Measurements from ENCODE around the gene PDZD4.

Gene PDZD4

DNA sequence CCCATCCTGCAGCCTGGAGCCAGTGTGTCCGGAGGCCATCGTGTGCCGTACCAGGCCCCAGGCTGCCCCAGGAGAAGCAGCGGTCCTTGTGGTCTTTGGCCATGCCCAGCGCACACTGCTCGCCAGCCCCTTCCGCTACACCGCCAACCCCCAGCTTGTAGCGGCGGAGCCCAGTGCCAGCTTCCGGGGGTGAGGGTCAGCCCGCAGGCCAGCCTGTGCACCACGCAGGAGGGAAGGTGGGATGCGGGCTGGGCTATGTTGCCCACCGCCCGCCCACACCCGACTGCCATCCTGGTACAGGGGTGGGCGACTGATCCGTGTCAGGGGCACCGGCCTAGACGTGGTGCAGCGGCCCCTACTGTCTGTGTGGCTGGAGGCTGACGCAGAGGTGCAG is 57.1 kb downstream of the PDZD4 start:
- no peak for DNase-seq (ENCODE audit: low read depth in 1 of 2, low spot score in 1 of 2)

DNA sequence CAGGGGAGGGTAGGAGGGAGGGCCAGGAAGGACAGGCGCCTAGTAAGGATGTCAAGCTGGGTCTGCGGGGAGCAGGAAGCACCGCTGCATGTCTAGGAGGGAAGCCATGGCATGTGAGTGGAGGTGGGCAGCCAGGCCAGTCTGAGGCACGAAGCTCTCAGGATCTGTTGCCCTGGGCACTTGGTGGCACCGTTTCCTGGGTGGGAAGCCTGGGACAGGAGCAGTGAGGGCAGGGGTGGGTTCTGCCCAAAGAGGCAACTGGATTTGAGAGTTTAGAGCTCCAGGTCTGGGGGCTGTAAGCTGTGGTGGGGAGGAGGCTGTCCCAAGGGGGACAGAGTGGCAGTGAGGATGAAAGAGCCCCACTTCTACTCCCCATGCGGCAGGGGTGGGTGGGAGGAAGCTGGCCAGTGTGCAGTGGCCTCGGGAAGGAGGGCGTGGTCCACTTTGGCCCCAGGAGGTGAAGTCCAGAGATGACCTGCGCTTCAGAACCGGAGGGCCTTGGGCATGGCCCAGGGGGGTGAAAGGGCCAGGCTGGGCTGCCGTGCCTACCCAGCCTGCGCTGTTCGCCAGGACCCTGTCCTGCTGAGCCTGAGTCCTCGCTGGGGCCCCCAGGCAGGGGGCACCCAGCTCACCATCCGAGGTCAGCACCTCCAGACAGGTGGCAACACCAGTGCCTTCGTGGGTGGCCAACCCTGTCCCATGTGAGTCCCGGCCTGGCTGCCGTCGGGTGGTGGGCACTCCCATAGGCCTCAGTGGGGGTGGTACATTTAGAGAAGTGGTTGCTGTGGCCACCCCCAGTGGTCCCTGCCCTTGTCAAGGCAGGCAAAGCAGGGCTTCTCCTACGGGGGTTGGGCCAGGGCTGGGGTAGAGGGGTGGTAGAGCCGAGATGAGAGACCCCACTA is 57.8 kb downstream of the PDZD4 start:
- no peak for DNase-seq (ENCODE audit: low read depth in 1 of 2, low spot score in 1 of 2)

DNA sequence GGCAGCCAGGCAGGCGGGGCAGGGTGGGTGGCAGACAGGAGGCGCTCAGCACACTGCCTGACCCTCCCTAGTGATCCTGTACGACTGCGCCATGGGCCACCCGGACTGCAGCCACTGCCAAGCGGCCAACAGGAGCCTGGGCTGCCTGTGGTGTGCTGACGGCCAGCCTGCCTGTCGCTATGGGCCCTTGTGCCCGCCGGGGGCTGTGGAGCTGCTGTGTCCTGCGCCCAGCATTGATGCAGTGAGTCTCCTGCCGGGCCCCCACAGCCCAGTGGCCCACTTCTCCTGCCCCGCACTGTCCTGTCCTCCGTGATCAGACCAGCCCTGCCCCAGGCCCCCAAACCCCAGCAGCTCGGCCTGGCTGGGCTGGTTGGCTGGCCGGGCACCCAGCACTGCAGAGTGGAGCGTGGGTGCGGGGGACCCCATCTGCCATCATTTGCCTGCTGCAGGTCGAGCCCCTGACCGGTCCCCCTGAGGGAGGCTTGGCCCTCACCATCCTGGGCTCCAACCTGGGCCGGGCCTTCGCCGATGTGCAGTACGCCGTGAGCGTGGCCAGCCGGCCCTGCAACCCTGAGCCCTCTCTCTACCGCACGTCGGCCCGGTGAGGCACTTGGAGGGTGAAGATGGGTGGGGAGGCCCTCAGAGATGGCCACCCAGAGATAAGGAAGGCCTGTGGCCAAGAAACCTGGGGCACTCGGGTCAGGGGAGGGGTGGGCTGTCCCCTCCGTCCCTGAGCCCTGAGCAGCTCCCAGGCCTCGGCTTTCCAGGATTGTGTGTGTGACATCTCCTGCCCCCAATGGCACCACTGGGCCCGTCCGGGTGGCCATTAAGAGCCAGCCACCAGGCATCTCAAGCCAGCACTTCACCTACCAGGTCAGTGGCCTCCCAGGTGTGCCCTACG is 58.7 kb downstream of the PDZD4 start:
- DNase-seq (ENCODE audit: low read depth in 1 of 2, low spot score in 1 of 2), result no peak

DNA sequence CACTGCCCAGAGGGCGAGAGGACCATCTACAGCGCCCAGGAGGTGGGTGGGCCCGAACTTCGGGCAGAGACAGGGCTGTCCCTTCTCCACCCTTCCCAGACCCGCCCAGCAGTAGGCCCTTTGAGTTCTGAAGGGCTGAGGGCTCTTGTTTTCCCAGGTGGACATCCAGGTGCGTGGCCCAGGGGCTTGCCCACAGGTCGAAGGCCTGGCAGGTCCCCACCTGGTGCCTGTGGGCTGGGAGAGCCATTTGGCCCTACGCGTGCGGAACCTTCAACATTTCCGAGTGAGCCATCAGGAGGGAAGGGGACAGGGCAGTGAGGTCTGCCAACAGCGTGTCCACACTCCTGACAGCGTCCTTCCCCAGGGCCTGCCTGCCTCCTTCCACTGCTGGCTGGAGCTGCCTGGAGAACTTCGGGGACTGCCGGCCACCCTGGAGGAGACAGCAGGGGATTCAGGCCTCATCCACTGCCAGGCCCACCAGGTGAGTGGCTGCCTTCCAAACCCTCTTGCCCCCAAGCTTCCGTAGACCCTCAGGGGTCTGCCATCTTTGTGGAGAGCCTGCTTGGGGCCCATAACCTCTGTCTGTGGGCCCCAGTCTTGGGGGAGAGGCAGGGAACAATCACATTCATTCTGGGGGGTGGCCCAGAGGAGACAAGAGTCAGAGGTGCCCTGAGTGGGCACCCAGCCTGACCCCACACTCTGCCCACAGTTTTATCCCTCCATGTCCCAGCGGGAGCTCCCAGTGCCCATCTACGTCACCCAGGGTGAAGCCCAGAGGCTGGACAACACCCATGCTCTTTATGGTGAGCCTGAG is 59.5 kb downstream of the PDZD4 start:
- DNase-seq (ENCODE audit: low read depth in 1 of 2, low spot score in 1 of 2), result no peak

DNA sequence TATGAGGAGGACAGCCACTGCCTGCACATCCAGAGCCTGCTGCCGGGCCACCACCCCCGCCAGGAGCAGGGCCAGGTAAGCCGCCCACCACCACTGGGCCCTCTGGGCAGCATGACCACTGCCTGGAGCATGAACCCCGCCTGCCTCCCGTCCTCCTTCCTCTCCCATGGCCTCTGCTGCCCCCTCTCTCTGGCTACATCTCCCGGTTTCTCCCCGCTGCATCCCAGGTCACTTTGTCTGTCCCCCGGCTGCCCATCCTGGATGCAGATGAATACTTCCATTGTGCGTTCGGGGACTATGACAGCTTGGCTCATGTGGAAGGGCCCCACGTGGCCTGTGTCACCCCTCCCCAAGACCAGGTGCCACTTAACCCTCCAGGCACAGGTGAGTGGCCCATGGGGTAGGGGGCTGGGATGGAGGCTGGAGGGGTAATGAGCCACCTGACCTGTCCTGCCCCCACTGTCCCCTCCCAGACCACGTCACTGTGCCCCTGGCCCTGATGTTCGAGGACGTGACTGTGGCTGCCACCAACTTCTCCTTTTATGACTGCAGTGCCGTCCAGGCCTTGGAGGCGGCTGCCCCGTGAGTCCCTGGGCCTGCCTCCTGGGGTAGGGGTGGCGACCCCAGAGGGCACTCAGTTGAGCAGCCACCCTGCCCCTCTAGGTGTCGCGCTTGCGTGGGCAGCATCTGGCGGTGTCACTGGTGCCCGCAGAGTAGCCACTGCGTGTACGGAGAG is 60.3 kb downstream of the PDZD4 start:
- no peak for DNase-seq (ENCODE audit: low read depth in 1 of 2, low spot score in 1 of 2)

DNA sequence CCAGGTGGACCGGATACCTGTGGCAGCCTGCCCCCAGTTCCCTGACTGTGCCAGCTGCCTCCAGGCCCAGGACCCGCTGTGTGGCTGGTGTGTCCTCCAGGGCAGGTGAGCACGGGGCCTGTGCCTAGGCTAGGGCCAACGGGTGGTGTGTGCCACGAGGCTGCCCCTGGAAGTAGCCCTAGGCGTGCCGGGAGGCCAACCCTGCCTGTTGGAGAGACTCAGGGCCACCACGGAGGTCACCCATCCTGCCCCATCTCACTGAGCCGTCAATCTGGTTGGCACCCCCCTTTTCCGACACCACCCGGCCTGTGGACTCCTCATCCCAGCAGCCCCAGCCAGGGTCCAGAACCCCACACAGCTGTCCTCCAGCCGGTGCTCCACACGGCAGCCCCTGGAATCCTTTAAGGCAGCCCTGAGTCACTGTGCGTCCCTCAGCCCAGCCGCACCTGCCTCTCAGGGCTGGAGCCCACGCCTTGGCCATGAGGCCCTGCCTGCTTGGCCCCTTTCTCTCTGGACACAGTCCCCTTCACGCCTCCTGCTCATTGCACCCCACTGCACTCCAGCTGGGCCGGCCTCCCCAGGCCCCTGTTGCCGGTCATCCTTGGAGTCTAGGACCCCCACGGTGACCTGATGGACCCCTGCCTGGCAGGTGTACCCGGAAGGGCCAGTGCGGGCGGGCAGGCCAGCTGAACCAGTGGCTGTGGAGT is 61.0 kb downstream of the PDZD4 start:
- DNase-seq (ENCODE audit: low read depth in 1 of 2, low spot score in 1 of 2), result no peak

DNA sequence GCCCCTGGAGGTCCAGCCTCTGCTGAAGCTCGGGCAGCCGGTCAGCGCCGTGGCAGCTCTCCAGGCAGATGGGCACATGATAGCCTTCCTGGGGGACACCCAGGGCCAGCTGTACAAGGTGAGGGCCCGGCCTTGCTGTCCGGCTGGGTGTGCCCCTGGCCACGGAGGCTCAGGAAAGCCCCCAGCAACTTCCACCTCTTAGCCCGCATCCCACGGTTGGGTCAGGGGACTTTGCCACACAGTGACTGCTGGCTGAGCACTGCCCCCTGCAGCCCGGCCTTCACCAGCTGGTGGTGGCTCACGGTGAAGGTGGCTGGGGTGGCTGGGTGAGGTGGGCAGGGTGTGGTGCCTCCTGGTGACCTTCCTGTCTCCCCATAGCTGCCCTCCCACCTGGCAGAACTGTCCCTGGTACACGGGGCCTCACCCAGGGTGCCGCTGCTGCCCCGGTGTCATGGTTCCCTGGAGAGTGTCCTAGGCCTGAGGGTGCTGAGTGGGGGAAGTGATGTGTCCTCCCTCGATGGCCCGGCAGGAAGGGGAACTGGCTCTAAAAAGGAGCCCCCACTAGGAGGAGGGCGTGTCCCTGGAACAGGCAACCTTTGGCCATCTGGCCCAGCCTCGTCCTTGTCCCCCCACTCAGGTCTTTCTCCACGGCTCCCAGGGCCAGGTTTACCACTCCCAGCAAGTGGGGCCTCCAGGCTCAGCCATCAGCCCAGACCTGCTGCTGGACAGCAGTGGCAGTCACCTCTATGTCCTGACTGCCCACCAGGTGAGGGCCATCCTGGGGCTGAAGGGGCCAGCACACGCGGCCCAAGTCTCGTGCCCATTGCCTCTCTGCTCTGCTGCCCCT is 61.8 kb downstream of the PDZD4 start:
- no peak for DNase-seq (ENCODE audit: low read depth in 1 of 2, low spot score in 1 of 2)

DNA sequence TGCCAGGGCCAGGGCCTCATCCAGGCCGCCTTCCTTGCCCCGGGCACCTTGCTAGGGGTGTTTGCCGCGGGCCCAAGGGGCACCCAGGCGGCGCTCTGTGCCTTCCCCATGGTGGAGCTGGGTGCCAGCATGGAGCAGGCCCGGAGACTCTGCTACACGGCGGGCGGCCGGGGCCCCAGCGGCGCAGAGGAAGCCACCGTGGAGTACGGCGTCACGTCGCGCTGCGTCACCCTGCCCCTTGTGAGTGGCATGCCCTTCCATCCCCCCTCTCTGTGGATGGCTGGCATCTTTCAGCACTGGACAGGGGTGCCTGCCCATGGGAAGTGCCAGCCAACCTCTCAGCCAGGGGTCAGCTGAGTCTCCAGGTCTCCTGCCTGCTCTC is 62.7 kb downstream of the PDZD4 start:
- no peak for DNase-seq (ENCODE audit: low read depth in 1 of 2, low spot score in 1 of 2)

DNA sequence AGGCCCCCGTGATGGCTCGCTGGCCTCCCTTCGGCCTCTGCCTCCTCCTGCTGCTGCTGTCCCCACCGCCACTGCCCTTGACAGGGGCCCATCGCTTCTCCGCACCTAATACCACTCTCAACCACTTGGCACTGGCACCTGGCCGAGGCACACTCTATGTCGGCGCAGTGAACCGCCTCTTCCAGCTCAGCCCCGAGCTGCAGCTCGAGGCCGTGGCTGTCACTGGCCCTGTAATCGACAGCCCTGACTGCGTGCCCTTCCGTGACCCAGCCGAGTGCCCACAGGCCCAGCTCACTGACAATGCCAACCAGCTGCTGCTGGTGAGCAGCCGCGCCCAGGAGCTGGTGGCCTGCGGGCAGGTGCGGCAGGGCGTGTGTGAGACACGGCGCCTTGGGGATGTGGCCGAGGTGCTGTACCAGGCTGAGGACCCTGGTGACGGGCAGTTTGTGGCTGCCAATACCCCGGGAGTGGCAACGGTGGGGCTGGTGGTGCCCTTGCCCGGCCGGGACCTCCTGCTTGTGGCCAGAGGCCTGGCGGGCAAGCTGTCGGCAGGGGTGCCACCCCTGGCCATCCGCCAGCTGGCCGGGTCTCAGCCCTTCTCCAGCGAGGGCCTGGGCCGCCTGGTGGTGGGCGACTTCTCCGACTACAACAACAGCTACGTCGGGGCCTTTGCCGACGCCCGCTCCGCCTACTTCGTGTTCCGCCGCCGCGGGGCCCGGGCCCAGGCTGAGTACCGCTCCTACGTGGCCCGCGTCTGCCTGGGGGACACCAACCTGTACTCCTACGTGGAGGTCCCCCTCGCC is 63.3 kb downstream of the PDZD4 start:
- DNase-seq (ENCODE audit: low read depth in 1 of 2, low spot score in 1 of 2), result no peak

DNA sequence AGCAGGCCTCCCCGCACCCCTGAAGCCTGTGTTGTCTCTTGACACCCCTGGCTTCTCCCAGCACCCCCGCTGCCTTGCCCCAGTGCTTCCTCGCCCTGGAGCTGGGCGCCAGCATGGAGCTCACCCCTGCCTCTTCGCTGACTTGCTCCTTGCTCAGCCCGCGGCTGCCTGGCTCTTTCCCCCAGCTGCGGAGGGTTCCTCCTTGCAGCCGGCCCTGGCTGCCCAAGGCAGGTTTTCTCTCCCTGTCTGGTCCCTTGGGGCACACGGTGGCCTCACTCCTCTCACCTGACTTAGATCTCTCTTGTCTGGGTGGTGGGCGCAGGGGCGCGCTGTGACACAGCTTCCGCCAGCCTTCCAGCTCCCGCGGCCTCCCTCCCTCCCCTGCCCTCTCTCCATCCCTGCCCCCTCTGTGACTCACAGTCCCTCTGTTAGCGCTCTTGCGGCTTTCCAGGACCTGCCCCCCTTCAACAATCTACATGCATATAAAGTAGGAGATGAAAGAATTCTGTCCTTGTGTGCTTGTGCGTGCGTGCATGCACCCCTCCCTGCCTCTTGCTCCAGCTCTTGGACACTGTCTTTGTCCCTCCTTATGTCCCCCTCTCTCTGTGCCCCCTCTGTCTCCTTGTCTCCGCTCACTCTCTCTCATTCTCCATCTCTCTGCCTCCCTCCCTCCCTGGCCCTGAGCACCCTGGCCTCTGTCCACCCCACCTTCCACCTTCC is 64.1 kb downstream of the PDZD4 start:
- DNase-seq (ENCODE audit: low read depth in 1 of 2, low spot score in 1 of 2), result peak in 1 of 2 donors; percentile 8

DNA sequence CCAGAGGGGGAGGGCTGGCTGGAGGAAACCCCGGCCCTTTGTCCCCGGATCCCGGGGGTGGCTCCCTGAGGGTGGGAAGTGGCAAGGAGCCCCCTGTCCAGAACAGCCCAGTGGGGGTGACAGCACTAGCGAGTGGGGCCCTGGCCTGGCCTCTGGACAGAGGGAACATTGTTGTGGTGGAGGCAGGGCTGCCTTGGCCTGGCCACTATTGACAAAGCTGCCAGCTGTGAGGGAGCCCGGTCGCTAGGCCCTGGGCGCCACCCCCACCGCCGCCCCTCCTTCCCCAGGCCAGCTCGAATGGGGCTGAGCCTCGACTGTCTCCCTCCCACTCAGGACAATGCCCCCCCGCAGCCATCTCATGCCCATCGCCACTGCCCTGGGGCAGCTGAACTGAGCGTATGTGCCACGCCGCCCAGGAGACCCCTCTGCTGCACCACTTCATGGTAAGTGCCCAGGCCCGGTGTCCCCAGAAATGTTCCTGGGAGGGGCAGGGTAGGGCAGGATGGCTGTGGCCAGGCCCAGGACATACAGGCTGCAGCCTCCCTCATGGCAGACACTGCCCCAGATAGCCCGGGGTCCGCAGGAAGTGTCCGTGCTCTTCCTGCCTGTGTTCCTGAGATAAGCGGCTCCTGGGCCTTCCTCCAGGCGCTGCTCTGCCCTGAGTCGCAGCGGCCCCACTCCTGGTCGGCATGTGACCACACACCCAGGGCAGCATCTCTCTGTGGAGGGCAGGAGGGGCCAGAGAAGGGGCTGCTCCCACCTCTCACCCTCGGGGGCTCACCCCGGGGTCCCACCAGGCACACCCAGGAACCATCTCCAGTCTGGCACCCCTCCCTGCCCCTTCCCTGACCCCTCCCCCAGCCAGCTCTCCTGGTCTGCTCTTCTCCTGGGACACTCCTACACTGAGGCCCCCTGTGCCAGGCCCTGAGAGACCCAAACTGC is 64.9 kb downstream of the PDZD4 start:
- no peak for DNase-seq (ENCODE audit: low read depth in 1 of 2, low spot score in 1 of 2)

DNA sequence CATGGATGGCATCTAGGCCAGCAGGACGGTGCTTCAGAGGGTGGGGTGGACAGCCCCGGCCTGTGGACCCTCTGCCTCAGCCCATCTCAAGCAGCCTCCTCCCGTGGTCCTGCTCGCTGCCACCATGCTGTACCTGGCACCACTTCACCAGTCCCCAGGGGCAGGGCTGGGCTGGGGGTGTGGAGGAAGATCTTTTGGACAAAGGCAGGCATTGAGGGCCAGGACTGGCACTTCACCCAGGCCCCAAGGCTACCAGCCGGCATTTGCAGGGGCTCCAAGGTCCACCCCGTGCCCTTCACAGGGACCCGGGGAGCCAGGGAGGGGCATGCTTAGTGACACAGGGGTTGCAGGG is 65.6 kb downstream of the PDZD4 start:
- no peak for DNase-seq (ENCODE audit: low read depth in 1 of 2, low spot score in 1 of 2)

DNA sequence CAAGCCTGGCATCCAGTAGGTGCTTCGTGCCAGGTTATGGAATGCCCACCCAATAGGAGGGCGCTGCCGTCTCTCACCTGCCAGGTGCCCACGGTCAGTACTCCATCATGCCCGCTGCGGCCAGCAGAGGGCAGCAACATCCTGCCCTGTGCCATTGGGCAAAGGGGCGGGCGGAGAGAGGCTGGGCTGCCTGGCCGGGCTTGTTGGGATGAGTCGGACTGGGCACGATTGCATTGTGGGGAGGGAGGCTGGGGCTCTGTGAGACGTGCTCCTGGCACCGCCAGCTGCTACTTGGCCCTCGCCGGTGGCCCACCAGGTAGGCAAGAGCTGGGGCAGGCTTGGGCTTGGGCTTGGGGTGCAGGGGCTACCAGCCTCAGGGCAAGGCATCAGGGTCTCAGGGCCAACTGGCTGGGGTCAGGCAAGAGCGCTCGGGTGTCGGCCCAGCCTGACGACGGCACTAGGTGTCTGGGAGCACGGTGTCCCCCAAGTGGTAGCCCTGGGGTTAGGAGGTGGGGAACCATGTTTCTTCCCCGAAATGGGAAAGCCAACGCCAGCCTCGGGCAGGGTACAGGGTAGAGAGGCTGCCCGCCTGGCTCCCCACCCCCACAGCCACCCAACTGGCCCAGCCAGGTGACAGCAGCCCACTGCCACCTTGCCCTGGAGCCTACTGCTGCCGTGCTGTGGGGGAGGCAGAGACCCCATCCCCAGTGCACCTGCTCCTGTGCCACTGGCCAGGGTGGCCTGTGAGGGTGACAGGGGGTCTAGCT is 66.2 kb downstream of the PDZD4 start, which contains the start of gene PLXNB3:
PLXNB3 (plus strand) TSS at position 261 of the 767 bp plus-strand sequence. CDS start 1,287 bp downstream, outside the sequence.
- DNase-seq (ENCODE audit: low read depth in 1 of 2, low spot score in 1 of 2), result peak; percentile 51 to 60

DNA sequence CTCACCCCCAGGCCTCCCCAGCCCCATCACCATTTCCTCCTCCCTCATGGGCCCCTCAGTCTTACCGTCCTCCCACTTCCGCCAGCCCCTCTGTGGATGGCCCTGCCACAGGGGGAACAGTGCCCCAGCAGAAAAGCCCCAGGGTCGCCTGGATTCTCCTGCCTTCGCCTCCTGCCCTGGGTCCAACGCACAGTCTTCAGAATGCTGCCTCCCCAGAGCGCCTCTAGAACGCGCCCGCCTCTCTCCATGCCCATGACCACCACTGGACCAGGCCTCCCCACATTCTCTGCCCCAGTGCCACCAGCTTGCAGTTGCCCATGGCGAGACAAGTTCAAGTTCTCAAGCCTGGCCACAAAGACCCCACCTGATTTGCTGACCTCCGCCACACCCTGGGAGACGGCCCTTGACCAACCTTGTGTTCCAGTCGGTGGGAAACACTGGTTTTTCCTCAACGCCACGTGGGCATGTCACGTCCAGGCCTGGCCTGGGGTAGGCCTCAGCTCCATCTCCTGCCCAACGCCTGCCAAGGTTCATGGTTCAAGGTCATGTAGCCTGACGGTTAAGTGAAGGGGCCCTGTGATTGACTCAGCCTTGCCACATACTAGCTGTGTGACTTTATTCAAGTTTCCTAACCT is 66.9 kb downstream of the PDZD4 start:
- DNase-seq (ENCODE audit: low read depth in 1 of 2, low spot score in 1 of 2), result no peak

DNA sequence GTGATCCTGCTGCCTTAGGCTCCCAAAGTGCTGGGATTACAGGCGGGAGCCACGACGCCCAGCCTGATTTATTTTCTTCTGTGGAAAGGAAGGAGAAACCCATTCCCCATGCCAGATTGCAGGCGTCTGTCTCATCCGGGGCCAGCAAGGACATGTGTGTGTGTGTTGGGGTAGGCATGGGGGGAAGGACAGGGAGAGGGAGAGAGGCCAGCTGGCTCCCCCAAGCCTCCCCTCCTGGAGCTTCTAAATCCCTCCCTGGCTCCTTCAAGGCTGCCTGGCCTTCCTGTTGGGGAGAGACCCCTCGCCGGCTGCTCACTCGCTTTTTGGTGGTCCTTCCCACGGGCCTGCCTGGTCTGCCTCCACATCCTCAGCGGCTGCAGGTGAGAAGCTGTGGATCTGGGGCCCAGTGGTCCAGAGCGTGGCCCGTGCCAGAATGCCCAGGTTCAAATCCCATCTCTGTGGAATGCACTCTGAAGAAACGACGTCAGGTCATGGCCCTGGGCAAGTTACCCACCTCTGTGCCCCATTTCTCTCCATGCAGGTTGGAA is 67.6 kb downstream of the PDZD4 start:
- DNase-seq (ENCODE audit: low read depth in 1 of 2, low spot score in 1 of 2), result no peak

All from stimulated activated CD4-positive, alpha-beta T cell treated with anti-CD3 and anti-CD28 coated beads, Interleukin-15, amount 100 ng/mL, for 1 hour (primary cell).